HFF-Myc (cell line): ENCODE results near the gene HSPA12B.

Source experiments
- DNase-seq: peaks from one replicate; pipeline ENCODE4 v3.0.0-alpha.2; 2011; ENCODE audit warnings: low read depth; ENCODE audit errors: extremely low read depth
- H3K4me3 ChIP-seq: replicated peaks from 2 replicates; pipeline ENCODE4 v1.5.1; 2011; ENCODE audit warnings: low read depth, mild to moderate bottlenecking, control low read depth, low read length
- CTCF ChIP-seq: IDR thresholded peaks from 2 replicates; pipeline ENCODE4 v1.5.1; 2012; ENCODE audit warnings: mild to moderate bottlenecking, low read depth, low read length, control low read depth; ENCODE audit errors: missing control alignments

The HSPA12B gene

DNA sequence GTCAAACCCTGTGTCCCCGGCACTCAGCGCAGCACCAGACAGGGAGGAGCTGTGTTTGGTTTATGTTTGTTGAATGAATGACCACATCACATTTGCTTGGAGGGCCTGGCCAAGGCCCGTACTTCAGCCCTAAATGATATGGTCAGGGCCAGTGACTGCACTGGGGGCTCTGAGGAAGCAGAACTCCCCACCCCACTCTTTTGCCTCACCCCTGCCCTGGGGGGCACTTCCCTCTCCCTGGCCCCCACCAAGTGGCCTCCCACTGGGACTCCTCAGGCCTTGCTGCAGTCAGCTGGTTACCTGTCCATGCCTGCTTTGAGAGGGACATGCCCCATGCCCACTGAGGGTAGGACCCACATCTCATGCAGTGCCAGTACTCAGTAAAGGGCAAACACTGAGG is 32.2 kb downstream of the HSPA12B start:
- no peak overlapping the region for H3K4me3 ChIP-seq
- TF ChIP-seq CTCF, result no peak
- DNase-seq, result no peak

GRCh38 chr20:3765171-3765882 is 32.8 kb downstream of the HSPA12B start:
- no peak for DNase-seq
- H3K4me3 ChIP-seq, result peak overlapping the region; percentile 97
- no peak for TF ChIP-seq CTCF

GRCh38 chr20:3766422-3767109 is 34.1 kb downstream of the HSPA12B start:
- no peak for TF ChIP-seq CTCF
- H3K4me3 ChIP-seq, result peak overlapping the region; percentile 97
- no peak for DNase-seq

- TF ChIP-seq CTCF, result no peak
- no peak for DNase-seq
- peak overlapping the region; percentile 97 for H3K4me3 ChIP-seq
These were observed 34.6 kb downstream of the HSPA12B start for GRCh38 chr20:3767110-3767426.

DNA sequence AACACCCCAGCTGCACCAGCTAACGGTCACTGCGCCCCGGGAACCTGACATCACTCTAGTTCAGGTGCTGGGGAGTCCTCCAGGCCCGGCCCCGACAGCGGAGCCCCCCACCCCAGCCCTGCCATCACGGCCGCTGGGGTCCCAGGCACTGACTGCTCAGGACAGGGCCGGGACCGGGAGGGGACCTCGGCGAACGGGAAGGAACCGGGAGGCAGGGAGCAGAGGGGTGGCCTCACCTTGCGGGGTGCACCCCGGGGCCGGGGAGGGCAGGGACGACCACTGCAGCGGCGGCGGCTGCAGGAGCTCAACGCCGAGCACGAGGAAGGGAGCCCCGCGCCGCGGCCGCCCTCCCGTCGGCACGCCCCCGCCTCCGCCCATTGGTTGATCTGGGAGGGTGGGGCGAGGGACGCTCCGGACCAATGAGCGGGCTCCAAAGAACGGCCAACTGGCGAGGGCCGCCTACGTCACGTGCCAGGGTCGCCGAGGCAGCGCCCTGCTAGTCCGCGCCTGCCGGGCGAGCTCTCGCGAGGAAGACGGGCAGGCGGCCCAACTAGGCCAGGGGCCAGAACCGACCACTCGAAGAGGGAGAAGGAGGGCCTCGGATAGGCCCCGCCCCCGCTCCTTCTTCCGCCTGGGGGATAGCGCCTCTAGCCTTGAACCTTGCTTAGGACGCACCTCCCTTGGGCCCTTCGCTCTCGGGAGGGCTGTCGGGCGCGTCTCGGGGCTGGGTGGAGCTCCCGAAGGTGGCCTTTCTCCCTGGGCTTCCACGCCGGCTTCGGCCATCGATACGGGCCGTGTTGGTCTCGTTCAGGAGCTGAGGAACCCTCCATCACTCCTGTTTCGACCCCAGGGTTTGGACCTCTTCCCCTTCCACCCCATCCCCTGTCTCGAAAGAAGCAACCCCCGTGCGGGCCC is 35.2 kb downstream of the HSPA12B start, which contains the start of gene ADISSP:
Gene ADISSP (minus strand): TSS at position 327 of the 915 bp plus-strand sequence. CDS start 7,653 bp downstream, outside the sequence.
- peak; percentile 12 for TF ChIP-seq CTCF
- peak; percentile 87 for DNase-seq
- H3K4me3 ChIP-seq, result peak within 1 kb of the TSS; percentile 97

DNA sequence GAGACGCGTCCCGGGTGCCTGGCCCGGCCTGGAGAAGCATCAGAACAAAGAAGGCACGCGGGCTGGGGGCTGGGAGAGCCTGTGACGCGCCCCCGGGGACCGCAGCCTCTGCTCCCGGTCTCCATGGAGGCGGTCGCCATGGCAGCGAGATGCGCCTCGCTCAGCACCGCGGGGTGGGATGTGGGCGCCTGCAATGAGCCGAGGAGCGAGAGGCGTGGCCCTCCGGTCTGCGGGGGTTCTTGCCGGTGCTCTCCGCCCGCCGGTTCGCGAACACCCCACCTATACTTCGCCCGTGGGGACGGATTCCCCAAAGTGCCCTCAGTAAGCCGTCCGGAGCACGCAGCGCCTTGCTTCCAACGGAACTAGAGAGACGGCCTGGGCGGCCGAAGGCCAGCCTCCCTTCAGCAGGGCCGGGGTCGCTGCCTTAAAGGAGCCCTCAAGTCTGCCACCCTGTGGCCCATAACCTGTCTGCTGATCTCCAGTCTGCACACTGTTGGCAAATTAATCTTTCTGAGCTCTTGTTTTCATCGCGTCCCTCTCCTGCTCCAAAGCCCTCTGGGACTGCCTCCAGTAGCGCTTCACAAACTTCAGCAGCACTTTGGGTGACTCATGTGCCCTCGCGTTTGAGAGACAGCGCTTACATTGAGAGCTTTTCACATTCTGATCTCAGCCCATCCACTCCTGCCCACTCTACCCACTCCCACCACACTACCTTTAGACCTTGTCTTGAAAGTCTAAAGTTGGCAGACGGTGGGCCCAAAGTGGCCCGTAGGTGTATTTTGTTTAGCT is 36.1 kb downstream of the HSPA12B start:
- peak; percentile 61 for DNase-seq
- peak overlapping the region; percentile 97 for H3K4me3 ChIP-seq
- TF ChIP-seq CTCF, result peak; percentile 42
